Astrocyte of the cerebellum (primary cell): Measurements from ENCODE around the gene APPBP2.
"Not testable (repeated sequence)": the region's sequence is repeated elsewhere in the genome, so short reads cannot be mapped to it uniquely, and the experiment has no call there.

Experiments used
- DNase-seq: peaks from one replicate; pipeline ENCODE4 v3.0.0-alpha.2; 2011; ENCODE audit warnings: low read depth
- H3K4me3 ChIP-seq: 2 replicates; pipeline ENCODE4 v1.5.1; 2011; ENCODE audit warnings: mild to moderate bottlenecking, low read depth, low read length, moderate library complexity
- CTCF ChIP-seq: IDR thresholded peaks from 2 replicates; pipeline ENCODE4 v1.5.1; 2012; ENCODE audit warnings: low read length, low read depth, moderate library complexity, mild to moderate bottlenecking; ENCODE audit errors: missing control alignments
- in situ Hi-C: cut with HindIII; loops from 2 replicates; pipeline ENCODE4 v1.10.0; 2017; ENCODE audit warnings: low sequenced_read_pairs

APPBP2 gene

GRCh38 chr17:60435244-60436167 lies 90.5 kb downstream of the APPBP2 start:
- H3K4me3 ChIP-seq = no peak overlapping the region

GRCh38 chr17:60433021-60433997 lies 92.7 kb downstream of the APPBP2 start:
- DNase-seq, H3K4me3 ChIP-seq, in situ Hi-C loops: not testable (repeated sequence)

More at GRCh38 chr17:60435244-60436167, 90.5 kb downstream of the APPBP2 start:
- in situ Hi-C loops = no loop called here
- peak; percentile 87 for DNase-seq
- peak; percentile 84 for TF ChIP-seq CTCF

GRCh38 chr17:60430561-60430960 lies 95.5 kb downstream of the APPBP2 start:
- in situ Hi-C loops, DNase-seq, H3K4me3 ChIP-seq: not testable (repeated sequence)

- H3K4me3 ChIP-seq, DNase-seq, in situ Hi-C loops: not testable (repeated sequence)
Observed at GRCh38 chr17:60428491-60428890, 97.6 kb downstream of the APPBP2 start.

- no peak for TF ChIP-seq CTCF
- H3K4me3 ChIP-seq = no peak overlapping the region
- no peak for DNase-seq
- in situ Hi-C loops = no loop called here
Observed at GRCh38 chr17:60426596-60426995, 99.4 kb downstream of the APPBP2 start.

- in situ Hi-C loops = no loop called here
- DNase-seq = no peak
- TF ChIP-seq CTCF = no peak
- no peak overlapping the region for H3K4me3 ChIP-seq
Observed at GRCh38 chr17:60425626-60426025, 100.4 kb downstream of the APPBP2 start.

- TF ChIP-seq CTCF = no peak
- no peak for DNase-seq
- no peak overlapping the region for H3K4me3 ChIP-seq
- in situ Hi-C loops = loop anchor here (25.0 kb wide), 1 partner anchor 88 kb away; no protein-coding TSS in a partner anchor
Observed at GRCh38 chr17:60423865-60424264, 102.2 kb downstream of the APPBP2 start.
